HG02870 (cell line): ENCODE measurements around the gene GK2.

Source experiments
- ATAC-seq: cut with Tn5 transposase; IDR thresholded peaks from one replicate; pipeline ENCODE4 v1.9.1; 2021; ENCODE audit warnings: mild to moderate bottlenecking, moderate library complexity; ENCODE audit not compliant: unreplicated experiment

Gene GK2

DNA sequence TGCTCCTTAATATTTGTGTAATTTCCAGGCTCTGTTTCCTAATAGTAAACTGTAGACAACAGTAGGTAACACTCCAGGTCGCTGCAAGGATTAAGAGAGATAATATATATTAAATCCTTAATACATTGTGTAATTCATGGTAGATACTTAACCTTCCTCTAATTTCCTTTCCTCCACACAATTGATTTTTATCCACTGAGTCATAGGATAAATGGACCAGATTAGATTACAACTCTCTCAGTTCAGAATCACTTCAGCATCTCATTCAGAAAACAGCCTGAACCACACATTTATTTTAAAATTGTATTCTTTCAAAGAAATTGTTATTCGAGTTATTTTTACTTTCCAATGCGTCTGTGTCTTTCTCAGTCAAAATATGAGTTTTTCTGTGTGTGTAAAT, 17.1 kb downstream of the GK2 start:
- no peak for ATAC-seq

DNA sequence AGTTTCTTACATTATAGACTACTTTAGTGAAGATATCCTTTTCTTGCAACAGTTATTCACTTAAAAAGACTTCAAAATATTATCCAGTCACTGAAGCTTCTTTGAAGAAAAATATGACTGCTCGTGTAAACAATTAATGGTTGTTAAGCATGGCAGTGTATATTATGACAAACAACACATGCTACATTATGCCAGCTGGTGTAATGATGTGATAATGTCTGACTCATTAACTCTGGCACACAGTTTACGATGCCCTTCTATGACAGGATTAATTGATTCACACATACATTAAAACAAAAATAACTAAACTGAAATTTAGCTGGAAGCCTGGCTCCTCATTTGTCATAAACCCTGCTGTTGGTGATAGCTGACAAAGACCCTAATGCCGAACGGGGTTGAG, 22.4 kb downstream of the GK2 start:
- ATAC-seq: no peak

DNA sequence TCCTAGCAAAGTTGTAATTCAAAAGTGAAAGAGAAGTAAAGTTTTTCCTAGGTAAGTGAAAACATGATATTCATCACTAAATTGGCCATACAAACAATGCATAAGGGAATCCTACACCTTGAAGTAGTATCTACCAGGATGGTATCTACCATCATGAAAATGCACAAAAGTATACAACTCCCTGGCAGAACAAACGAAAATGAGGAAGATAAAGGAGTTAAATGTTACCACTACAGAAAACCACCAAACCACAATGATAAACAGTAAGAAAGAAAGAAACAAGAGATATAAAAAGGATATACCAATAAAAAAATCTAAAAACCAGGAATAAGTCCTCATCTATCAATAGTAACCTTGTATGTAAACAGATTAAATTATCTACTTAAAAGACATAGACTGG, 26.9 kb downstream of the GK2 start:
- no peak for ATAC-seq

- no peak for ATAC-seq
These were observed 38.0 kb downstream of the GK2 start for GRCh38 chr4:79370026-79370425.

- ATAC-seq: no peak
These were observed 40.9 kb downstream of the GK2 start for GRCh38 chr4:79367096-79367495.

DNA sequence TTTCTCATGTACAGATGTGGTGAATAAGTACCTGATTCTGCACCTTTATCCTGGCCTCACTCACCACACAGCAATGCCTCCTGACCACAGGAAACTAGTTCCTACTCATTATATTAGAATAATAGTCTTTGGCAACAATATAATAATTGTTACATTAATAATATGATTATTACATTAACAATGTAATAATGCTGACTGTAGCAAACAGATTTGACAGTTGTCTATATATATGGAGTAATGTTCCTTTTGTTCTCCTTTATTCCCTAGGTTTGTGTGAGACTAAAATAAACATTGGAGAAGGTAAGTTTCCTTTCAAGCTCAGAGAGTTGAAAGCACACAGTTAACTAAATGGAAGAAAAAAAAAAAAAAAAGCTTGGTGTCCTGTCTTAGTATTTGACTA, 41.6 kb downstream of the GK2 start:
- no peak for ATAC-seq

DNA sequence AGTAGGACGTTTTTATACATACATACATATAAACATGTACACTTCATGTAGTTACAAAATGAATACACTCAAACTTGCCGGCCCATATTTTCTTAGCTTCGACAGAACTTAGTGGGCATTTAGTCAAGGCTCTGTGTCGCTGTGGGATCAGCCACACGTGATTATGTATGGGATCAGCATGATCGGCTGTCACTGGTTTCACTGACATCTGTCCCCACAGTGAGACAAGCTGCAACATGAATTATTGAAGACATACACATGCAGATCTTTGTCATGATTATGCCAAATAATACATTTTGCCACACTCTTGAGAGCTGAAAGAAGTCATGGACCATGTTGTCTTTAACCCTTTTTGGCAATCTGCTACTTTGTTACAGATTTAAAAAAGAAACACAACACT, 44.0 kb downstream of the GK2 start:
- no peak for ATAC-seq

DNA sequence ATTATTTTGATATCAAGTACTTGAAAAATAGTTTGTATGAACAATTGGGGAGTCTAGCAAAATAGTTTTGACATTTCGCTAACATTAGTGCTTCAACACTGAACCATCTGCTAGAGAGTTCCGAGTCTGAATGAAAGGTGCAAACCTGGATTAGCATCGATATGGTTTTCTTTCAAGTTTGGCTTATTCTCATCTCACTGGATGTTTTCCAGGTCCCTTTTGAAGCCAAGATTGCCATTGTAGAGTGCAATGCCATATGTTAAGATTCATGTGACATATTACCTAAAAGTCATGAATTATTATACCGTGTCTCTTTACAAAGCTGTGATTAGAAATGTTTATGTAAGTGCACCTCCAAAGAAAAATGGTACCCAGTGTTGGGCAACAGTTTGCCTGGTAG, 45.4 kb downstream of the GK2 start:
- no peak for ATAC-seq

DNA sequence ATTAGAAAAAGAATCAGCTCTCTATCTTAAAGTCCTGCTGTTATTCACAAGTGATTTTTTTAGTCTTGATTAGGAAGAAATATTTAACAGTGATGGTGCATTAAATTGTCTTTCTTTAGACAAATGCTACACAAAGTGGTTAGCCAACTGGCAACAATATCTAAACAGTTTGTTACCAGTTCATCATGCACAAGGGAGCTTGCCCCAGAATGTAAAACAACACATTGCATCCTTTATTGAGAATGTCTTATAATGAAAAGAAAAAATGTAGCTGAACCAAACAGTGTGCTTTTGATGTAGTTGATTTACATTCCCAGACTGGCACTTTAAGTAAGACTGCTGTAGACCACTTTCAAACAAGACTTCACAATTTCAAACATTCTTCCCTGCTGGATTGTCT, 48.0 kb downstream of the GK2 start:
- ATAC-seq: no peak

GRCh38 chr4:79358438-79358837, 49.6 kb downstream of the GK2 start:
- no peak for ATAC-seq

DNA sequence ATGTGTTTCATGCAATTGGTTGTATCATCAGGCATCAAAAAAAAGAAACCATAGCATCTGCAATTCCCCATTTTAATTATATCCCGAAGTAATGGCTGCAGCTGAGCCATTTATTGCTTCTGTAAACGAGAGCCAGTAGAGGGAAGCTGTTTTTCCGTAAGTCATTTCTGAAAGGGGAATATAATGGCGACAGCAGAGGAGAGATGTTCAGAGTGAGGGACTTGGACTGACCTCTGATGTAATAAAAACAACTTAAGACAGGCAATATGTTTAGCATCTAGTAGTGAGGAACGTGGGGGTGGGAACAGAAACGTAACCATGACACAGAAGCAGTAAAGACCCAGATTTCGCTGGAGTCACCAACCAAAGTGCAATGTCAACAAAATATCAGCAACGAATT, 50.7 kb downstream of the GK2 start:
- no peak for ATAC-seq
